Naive thymus-derived CD4-positive, alpha-beta T cell (primary cell): ENCODE results near the gene OR2V2. TPM values are rescaled to one million over a fixed set of nuclear protein-coding genes. Genes with fewer than 3 reads are reported as not detected.
A peak's percentile ranks its signal among the peaks of the same experiment; 100 is the strongest.
"Not testable (repeated sequence)": the region's sequence is repeated elsewhere in the genome, so short reads cannot be mapped to it uniquely, and the experiment has no call there.

Experiments used
- ATAC-seq: fragments of 150-1000 bp; cut with Tn5 transposase; 2 replicates; pipeline ENCODE4 v1.10.0; 2021; ENCODE audit warnings: mild to moderate bottlenecking, moderate library complexity
- CTCF ChIA-PET: fragments of 350-600 bp; sonication (Branson Sonifier 250); formaldehyde crosslinking; loops from one replicate; lab custom pipeline; 2021; ENCODE audit warnings: antibody characterized with exemption; lab: Charles Lee
- POLR2A ChIA-PET: fragments of 350-600 bp; sonication (Branson Sonifier 250); formaldehyde crosslinking; loops from one replicate; lab custom pipeline; 2021; ENCODE audit warnings: antibody characterized with exemption, inconsistent platforms; lab: Charles Lee
- DNase-seq, 9 donors: peaks; one replicate each; pipeline versions ENCODE4 v3.0.0 to v3.0.0-alpha.2; 2020 to 2022; ENCODE audit warnings: mixed read lengths in 1 of 9
- H3K27ac ChIP-seq: one replicate; pipeline ENCODE4 v1.7.0; 2013; ENCODE audit warnings: mild to moderate bottlenecking, low read depth, low read length, moderate library complexity
- H3K27me3 ChIP-seq, 2 donors: one replicate each; pipeline ENCODE4 v1.7.0; 2013; ENCODE audit warnings: low read length in 2 of 2, mild to moderate bottlenecking in 2 of 2, moderate library complexity in 2 of 2; ENCODE audit not compliant: control insufficient read depth in 2 of 2, insufficient read depth in 2 of 2
- H3K36me3 ChIP-seq, 3 experiments: 1 replicate in 2 of 3; 2 replicates in 1 of 3; pipeline ENCODE4 v1.7.0; 2013; ENCODE audit warnings: low read length in 3 of 3, mild to moderate bottlenecking in 3 of 3, moderate library complexity in 1 of 3; ENCODE audit not compliant: insufficient read depth in 3 of 3, control insufficient read depth in 2 of 3
- H3K4me1 ChIP-seq, 2 donors: one replicate each; pipeline ENCODE4 v1.7.0; 2013; ENCODE audit warnings: low read length in 2 of 2, mild to moderate bottlenecking in 2 of 2, moderate library complexity in 1 of 2; ENCODE audit not compliant: control insufficient read depth in 2 of 2, insufficient read depth in 2 of 2
- H3K4me3 ChIP-seq: 2 replicates; pipeline ENCODE4 v1.7.0; 2013; ENCODE audit warnings: mild to moderate bottlenecking, low read length
- H3K9me3 ChIP-seq, 3 experiments: 1 replicate in 2 of 3; 2 replicates in 1 of 3; pipeline ENCODE4 v1.7.0; 2013; ENCODE audit warnings: low read length in 3 of 3; ENCODE audit not compliant: control insufficient read depth in 2 of 3
- H3K27ac Mint-ChIP-seq, 9 donors: one replicate each; pipeline ENCODE4 v1.8.0; 2020 to 2022; ENCODE audit warnings: mixed read lengths in 9 of 9, mild to moderate bottlenecking in 8 of 9, moderate library complexity in 5 of 9, inconsistent platforms in 2 of 9
- H3K27me3 Mint-ChIP-seq, 5 donors: one replicate each; pipeline ENCODE4 v1.8.0; 2021 to 2022; ENCODE audit warnings: mixed read lengths in 5 of 5, mild to moderate bottlenecking in 1 of 5
- H3K36me3 Mint-ChIP-seq, 5 donors: one replicate each; pipeline ENCODE4 v1.8.0; 2020 to 2022; ENCODE audit warnings: mixed read lengths in 5 of 5, mild to moderate bottlenecking in 3 of 5, inconsistent platforms in 1 of 5
- H3K4me1 Mint-ChIP-seq, 7 donors: one replicate each; pipeline ENCODE4 v1.8.0; 2020 to 2022; ENCODE audit warnings: mixed read lengths in 7 of 7, mild to moderate bottlenecking in 3 of 7, inconsistent platforms in 1 of 7
- H3K4me3 Mint-ChIP-seq, 10 donors: one replicate each; pipeline ENCODE4 v1.8.0; 2020 to 2022; ENCODE audit warnings: mild to moderate bottlenecking in 10 of 10, mixed read lengths in 10 of 10, moderate library complexity in 6 of 10, inconsistent platforms in 2 of 10
- H3K9me3 Mint-ChIP-seq, 11 donors: one replicate each; pipeline ENCODE4 v1.8.0; 2020 to 2022; ENCODE audit warnings: mixed read lengths in 11 of 11, mild to moderate bottlenecking in 4 of 11, inconsistent platforms in 1 of 11, moderate library complexity in 1 of 11
- intact Hi-C, 2 donors: fragments of 100-400 bp; cut with micrococcal nuclease; formaldehyde crosslinking; loops; one replicate each; pipeline ENCODE4 v1.15.1; 2023
- polyA plus RNA-seq, 2 donors: library from polyadenylated mRNA; unstranded; fragments of 300-500 nt; fragmentation: Illumina TruSeq; gene quantifications; one replicate each; pipeline ENCODE4 v1.2.3, GENCODE V29; 2021
- total RNA-seq, 6 experiments: library from RNA in 5 of 6; stranded (reverse) in 5 of 6; gene quantifications; 1 replicate in 5 of 6; 2 replicates in 1 of 6; pipeline ENCODE4 v1.2.3 and lab custom pipeline; 2021 to 2026

The OR2V2 gene, protein sequence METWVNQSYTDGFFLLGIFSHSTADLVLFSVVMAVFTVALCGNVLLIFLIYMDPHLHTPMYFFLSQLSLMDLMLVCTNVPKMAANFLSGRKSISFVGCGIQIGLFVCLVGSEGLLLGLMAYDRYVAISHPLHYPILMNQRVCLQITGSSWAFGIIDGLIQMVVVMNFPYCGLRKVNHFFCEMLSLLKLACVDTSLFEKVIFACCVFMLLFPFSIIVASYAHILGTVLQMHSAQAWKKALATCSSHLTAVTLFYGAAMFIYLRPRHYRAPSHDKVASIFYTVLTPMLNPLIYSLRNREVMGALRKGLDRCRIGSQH
- total RNA-seq, result not detected
- polyA plus RNA-seq, result not detected
- not detected for total RNA-seq (lab: John Stamatoyannopoulos, UW)

DNA sequence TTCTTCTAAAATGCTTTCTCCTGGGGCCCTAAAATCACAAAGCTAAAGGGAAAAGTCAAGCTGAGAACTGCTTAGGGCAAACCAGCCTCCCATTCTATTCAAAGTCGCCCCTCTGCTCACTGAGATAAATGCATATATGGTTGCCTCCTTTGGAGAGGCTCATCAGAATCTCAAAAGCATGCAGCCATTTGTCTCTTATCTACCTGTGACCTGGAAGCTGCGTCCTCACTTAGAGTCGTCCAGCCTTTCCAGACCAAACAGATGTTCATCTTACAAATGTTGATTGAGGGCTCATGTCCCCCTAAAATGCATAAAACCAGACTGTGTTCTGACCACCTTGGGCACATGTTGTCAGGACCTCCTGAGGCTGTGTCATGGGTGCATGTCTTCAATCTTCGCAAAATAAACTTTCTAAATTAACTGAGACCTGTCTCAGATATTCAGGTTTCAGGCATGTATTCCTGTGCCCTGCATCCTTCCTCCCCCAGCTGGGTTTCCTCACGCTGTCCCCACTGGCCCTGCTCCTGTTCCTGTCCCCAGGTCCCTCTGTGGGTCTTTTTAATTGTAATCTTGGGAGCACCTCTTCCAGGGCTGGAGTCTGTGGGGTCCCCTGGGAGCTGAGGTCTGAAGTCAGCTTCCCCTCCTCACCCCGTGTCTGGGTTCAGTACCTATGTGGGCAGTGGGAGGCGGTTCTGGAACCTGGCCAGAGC is at the start of gene OR2V2:
TSS of gene OR2V2 (plus strand) at position 660 of the 710 bp plus-strand sequence. CDS start 7,357 bp downstream, outside the sequence.
- ATAC-seq, H3K4me1 Mint-ChIP-seq, H3K36me3 ChIP-seq, DNase-seq, H3K27me3 ChIP-seq, intact Hi-C loops, H3K4me3 Mint-ChIP-seq, POLR2A ChIA-PET, H3K9me3 Mint-ChIP-seq, CTCF ChIA-PET, H3K27ac ChIP-seq, H3K36me3 Mint-ChIP-seq, H3K9me3 ChIP-seq, H3K4me1 ChIP-seq, H3K4me3 ChIP-seq: not testable (repeated sequence)
- peak within 1 kb of the TSS in 1 of 9 donors; percentile 42 for H3K27ac Mint-ChIP-seq
- peaks cover 12 to 62% (median 56%) of the 10 kb centered on the region in 5 donors for H3K27me3 Mint-ChIP-seq

DNA sequence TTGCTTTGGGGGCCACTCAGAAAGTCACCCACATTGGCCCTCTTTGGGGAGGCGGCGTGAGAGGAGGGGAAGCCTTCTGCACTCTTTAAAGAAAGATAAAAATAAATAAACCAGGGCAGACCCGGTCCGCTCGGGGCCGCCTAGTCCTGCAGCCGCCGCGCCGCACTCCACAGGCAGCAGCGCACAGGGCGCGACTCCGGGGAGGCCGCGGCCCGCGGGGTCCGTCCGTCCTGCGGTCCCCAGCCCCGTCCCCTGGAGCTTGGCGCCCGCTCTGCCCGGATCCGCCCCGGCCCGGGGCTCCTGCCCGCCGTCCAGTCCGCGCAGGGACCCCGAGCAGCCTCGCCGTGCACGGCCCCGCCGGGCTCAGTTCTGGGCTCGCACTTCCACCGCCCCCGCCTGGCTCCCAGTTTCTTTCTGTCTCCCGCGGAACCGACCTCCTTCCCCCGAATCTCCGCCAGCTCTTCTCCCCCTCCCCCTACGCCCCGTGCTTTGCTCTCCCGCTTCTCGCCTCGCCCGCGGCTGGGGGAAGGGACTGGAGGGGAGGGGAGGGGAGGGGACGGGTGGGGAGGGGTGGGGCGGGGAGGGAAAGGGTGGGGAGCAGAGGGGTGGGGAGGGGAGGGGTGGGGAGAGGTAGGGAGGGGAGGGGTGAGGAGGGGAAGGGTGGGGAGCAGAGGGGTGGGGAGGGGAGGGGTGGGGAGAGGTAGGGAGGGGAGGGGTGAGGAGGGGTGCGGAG is 49.5 kb upstream of the OR2V2 start:
- H3K27ac ChIP-seq, H3K27me3 ChIP-seq, H3K4me3 Mint-ChIP-seq, CTCF ChIA-PET, H3K9me3 ChIP-seq, H3K36me3 Mint-ChIP-seq, H3K27ac Mint-ChIP-seq, ATAC-seq, DNase-seq, POLR2A ChIA-PET, H3K36me3 ChIP-seq, H3K4me1 ChIP-seq, intact Hi-C loops, H3K4me3 ChIP-seq: not testable (repeated sequence)
- Mint-ChIP-seq H3K27me3 (peaks cover 26 to 35% (median 29%) of the 10 kb centered on the region in 5 donors), H3K4me1 (peaks cover 0 to 16% (median 11%) of the 10 kb centered on the region in 7 donors), H3K9me3 (peaks cover 0 to 12% (median 0%) of the 10 kb centered on the region in 11 donors)

DNA sequence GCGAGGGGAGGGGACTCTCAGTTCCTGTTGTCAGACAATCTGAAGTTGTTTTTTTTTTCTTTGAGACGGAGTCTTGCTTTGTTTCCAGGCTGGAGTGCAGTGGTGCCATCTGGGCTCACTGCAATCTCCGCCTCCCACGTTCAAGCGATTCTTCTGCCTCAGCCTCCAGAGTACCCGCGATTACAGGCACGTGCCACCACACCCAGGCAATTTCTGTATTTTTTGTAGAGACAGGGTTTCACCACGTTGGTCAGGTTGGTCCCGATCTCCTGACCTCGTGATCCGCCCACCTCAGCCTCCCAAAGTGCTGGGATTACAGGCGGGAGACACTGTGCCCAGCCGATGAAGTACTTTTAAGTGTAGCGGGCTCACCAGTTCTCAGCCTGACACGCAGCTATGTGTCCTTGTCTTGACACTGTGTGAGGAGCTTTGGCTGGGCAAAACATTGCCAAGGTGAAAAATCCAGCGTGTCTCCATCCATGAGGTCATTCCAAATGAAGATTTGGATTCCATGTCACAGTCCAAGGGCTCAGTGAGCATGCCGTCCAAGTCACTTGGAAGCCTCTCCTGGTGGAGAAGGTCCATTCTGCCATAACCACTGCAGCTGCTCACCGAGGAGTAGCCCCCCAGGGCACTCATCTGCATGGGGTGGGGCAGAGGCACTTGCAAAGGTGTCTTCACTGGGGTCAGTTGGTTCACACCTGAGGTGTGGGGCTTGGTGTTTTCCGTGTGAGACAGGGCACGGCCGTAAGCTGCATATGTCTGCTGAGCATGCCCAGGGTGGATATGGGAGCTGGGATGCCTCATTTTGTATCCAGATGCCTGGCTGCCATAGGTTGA is 48.4 kb upstream of the OR2V2 start:
- peak overlapping the region in 4 of 9 donors; percentile 31 to 56 (median 46) for H3K27ac Mint-ChIP-seq
- no peak for ATAC-seq
- H3K4me1 Mint-ChIP-seq, result peaks cover under 1 to 17% (median 12%) of the 10 kb centered on the region in 7 donors
- no peaks in the 10 kb centered on the region for H3K27me3 ChIP-seq
- ChIA-PET POLR2A (no interaction called here), CTCF (no interaction called here)
- no peak overlapping the region for H3K27ac ChIP-seq
- H3K9me3 Mint-ChIP-seq, result peaks cover 0 to 8% (median under 1%) of the 10 kb centered on the region in 11 donors
- H3K36me3 ChIP-seq, result no peaks in the 10 kb centered on the region
- H3K36me3 Mint-ChIP-seq, result peaks cover 0 to 4% (median 0%) of the 10 kb centered on the region in 5 donors
- intact Hi-C loops, result no loop called here
- peaks cover 21 to 29% (median 24%) of the 10 kb centered on the region in 5 donors for H3K27me3 Mint-ChIP-seq
- peak in 1 of 9 donors; percentile 21 for DNase-seq
- H3K9me3 ChIP-seq, result no peaks in the 10 kb centered on the region
- H3K4me3 ChIP-seq, result no peak overlapping the region
- peak overlapping the region in 9 of 10 donors; percentile 6 to 68 (median 33) for H3K4me3 Mint-ChIP-seq
- H3K4me1 ChIP-seq, result peaks cover 0 to under 1% of the 10 kb centered on the region in 2 donors

DNA sequence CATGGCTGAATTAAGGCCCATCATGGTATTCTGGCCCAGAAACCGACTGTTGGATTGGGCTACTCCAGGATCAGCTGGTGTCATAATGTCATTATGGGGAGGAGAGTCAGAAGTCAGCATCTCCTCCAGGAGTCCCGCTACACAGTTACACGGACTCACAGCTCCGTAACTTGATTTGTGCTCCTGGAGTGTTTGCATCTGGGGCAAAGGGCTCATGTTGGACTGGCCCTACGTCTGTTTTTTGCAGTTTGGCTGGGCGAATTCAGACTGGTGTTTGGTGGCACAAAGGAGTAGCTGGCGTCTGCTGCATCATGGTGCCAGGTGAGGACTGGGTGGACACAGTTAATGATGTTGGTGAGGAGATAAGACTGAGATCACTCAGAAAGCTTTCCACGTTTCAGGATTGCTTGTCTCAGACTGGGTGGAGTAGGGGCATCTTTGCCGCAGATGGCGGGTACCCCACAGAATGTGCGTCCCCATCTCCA is 47.7 kb upstream of the OR2V2 start:
- no peak for ATAC-seq
- DNase-seq, result no peak
- Mint-ChIP-seq H3K36me3 (peaks cover 0 to 4% (median 0%) of the 10 kb centered on the region in 5 donors), H3K4me1 (peaks cover 4 to 23% (median 17%) of the 10 kb centered on the region in 7 donors), H3K9me3 (peaks cover 0 to 11% (median 3%) of the 10 kb centered on the region in 11 donors), H3K4me3 (peak overlapping the region in 9 of 10 donors; percentile 10 to 63 (median 36)), H3K27me3 (peaks cover 24 to 33% (median 31%) of the 10 kb centered on the region in 5 donors), H3K27ac (peak overlapping the region in 5 of 9 donors; percentile 1 to 69 (median 52))
- H3K9me3 ChIP-seq, result no peaks in the 10 kb centered on the region
- H3K27me3 ChIP-seq, result no peaks in the 10 kb centered on the region
- H3K4me1 ChIP-seq, result peaks cover 0 to 6% of the 10 kb centered on the region in 2 donors
- no peaks in the 10 kb centered on the region for H3K36me3 ChIP-seq
- no peak overlapping the region for H3K27ac ChIP-seq
- intact Hi-C loops, result no loop called here
- CTCF ChIA-PET, result no interaction called here
- POLR2A ChIA-PET, result no interaction called here
- H3K4me3 ChIP-seq, result no peak overlapping the region

DNA sequence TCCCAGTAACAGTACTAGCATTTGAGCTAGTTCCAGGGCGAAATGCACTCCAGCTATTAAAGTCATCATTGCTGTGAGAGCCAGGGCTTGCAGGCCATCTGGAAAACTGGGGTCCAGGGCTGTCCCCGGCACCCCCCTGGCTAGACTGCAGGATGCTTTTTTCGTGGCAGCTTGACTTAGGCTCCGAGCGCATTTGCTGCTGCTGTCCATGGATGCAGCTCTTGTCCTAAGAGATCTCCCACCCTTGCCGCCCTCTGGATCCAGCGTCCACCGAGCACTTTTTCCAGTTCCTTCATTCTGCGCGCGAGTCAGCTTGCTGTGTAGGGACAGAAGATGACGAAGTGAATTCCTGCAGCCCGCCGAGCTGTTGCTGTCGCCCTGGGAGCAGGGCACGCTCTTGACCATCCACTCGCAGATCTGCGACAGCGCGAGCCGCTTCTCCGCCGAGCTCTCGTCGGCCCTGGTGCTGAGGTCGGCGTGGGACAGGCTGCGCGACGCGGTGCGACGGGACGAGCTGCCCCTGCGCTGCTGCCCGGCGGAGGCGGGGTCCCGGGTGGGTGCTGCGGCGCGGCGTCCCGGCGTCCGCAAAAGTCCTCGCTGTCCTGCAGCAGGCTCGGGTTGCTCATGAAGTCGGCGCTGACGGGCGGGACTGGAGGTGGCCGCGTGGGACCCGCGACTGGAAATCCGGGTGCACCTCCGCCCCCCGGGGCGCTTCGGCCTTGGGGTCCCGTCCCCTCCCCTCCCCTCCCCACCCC is 47.1 kb upstream of the OR2V2 start:
- no peak for ATAC-seq
- peaks cover 0 to 4% (median 0%) of the 10 kb centered on the region in 5 donors for H3K36me3 Mint-ChIP-seq
- Histone ChIP-seq H3K27ac (no peak overlapping the region), H3K9me3 (no peaks in the 10 kb centered on the region), H3K4me1 (peaks cover 0 to 6% of the 10 kb centered on the region in 2 donors), H3K27me3 (no peaks in the 10 kb centered on the region), H3K36me3 (no peaks in the 10 kb centered on the region), H3K4me3 (no peak overlapping the region)
- no peak for DNase-seq
- ChIA-PET POLR2A (no interaction called here), CTCF (no interaction called here)
- H3K27ac Mint-ChIP-seq, result peak overlapping the region in 3 of 9 donors; percentile 46 to 69 (median 53)
- H3K4me3 Mint-ChIP-seq, result peak overlapping the region in 9 of 10 donors; percentile 7 to 63 (median 54)
- H3K9me3 Mint-ChIP-seq, result peaks cover 0 to 11% (median 2%) of the 10 kb centered on the region in 11 donors
- peaks cover 27 to 34% (median 29%) of the 10 kb centered on the region in 5 donors for H3K27me3 Mint-ChIP-seq
- peaks cover 4 to 23% (median 17%) of the 10 kb centered on the region in 7 donors for H3K4me1 Mint-ChIP-seq
- intact Hi-C loops, result no loop called here
